Panc1 (cell line): Measurements from ENCODE around the gene UBA1. TPM values are rescaled to one million over a fixed set of nuclear protein-coding genes. Genes with fewer than 3 reads are reported as not detected.

Source experiments
- ATAC-seq: fragments of 200-7000 bp; cut with Tn5 transposase; 2 replicates; pipeline ENCODE4 v1.9.1; 2020; ENCODE audit warnings: mild to moderate bottlenecking, moderate library complexity
- BruUV-seq: library from RNA; stranded (reverse); fragments of 400-500 nt; replicated peaks from 2 replicates; lab custom pipeline; 2021; lab: Mats Ljungman, UMichigan
- CTCF ChIA-PET: fragments of 300-600 bp; sonication (Branson Sonifier 250); formaldehyde crosslinking; loops from one replicate; lab custom pipeline; 2022; ENCODE audit warnings: antibody characterized with exemption; lab: Charles Lee
- POLR2A ChIA-PET: fragments of 300-600 bp; sonication (Branson Sonifier 250); formaldehyde crosslinking; loops from one replicate; lab custom pipeline; 2022; ENCODE audit warnings: antibody characterized with exemption; lab: Charles Lee
- DNase-seq: peaks from one replicate; pipeline ENCODE4 v3.0.0-alpha.2; 2010; ENCODE audit warnings: low read depth, low spot score
- H3K27ac ChIP-seq: 2 replicates; pipeline ENCODE4 v1.5.1; 2011; ENCODE audit warnings: mild to moderate bottlenecking, low read length, inconsistent platforms
- H3K27me3 ChIP-seq: fragments of 200-500 bp; sonication (Bioruptor generic); 2 replicates; pipeline ENCODE4 v1.6.0; 2014; ENCODE audit warnings: low read length, inconsistent platforms; ENCODE audit not compliant: control insufficient read depth, insufficient read depth
- H3K36me3 ChIP-seq: fragments of 200-500 bp; sonication (Bioruptor generic); 2 replicates; pipeline ENCODE4 v1.5.1; 2014; ENCODE audit warnings: inconsistent platforms, mild to moderate bottlenecking, low read length, moderate library complexity; ENCODE audit not compliant: control insufficient read depth, insufficient read depth
- H3K4me1 ChIP-seq: 2 replicates; pipeline ENCODE4 v1.5.1; 2011; ENCODE audit warnings: inconsistent platforms, mild to moderate bottlenecking, low read length, moderate library complexity; ENCODE audit not compliant: control insufficient read depth, insufficient read depth
- H3K4me3 ChIP-seq, 2 experiments: 2 replicates each; pipeline ENCODE4 v1.5.1; 2011 to 2012; ENCODE audit warnings: low read depth in 2 of 2, low read length in 2 of 2, mild to moderate bottlenecking in 2 of 2, inconsistent platforms in 1 of 2, moderate library complexity in 1 of 2
- H3K9me3 ChIP-seq: fragments of 200-500 bp; sonication (Bioruptor generic); 2 replicates; pipeline ENCODE4 v1.5.1; 2014; ENCODE audit warnings: low read depth, mild to moderate bottlenecking, inconsistent platforms, low read length, moderate library complexity; ENCODE audit not compliant: control insufficient read depth, insufficient read depth
- POLR2AphosphoS5 ChIP-seq: IDR thresholded peaks from 2 replicates; pipeline ENCODE4 v1.6.1; 2012; ENCODE audit warnings: mild to moderate bottlenecking, low read depth, low read length, moderate library complexity
- SIN3A ChIP-seq: IDR thresholded peaks from 2 replicates; pipeline ENCODE4 v1.6.1; 2012; ENCODE audit warnings: low read depth, mild to moderate bottlenecking, low read length, moderate library complexity, borderline replicate concordance; ENCODE audit not compliant: insufficient read depth
- TCF7L2 ChIP-seq: IDR thresholded peaks from 2 replicates; pipeline ENCODE4 v1.6.1; 2011; ENCODE audit warnings: mild to moderate bottlenecking, low read depth, low read length, inconsistent platforms
- in situ Hi-C: cut with HindIII; loops from 2 replicates; pipeline ENCODE4 v1.10.0; 2016; ENCODE audit warnings: low sequenced_read_pairs, low pct_unique_long_range_greater_than_20kb
- intact Hi-C: fragments of 100-400 bp; cut with micrococcal nuclease; formaldehyde crosslinking; loops from one replicate; pipeline ENCODE4 v1.10.0; 2022; ENCODE audit not compliant: unreplicated experiment
- total RNA-seq: library from RNA; stranded (reverse); gene quantifications from one replicate; pipeline ENCODE4 v1.2.1, GENCODE V29; 2021; ENCODE audit not compliant: unreplicated experiment
- TF ChIP-seq, protein P1 (sequence below): fragments of 450-650 bp; IDR thresholded peaks from 2 replicates; pipeline ENCODE4 v1.5.1; 2017; ENCODE audit warnings: mild to moderate bottlenecking
- TF ChIP-seq, protein P2 (sequence below), 2 experiments: IDR thresholded peaks; 2 replicates each; pipeline ENCODE4 v1.6.1; 2011 to 2012; ENCODE audit warnings: low read depth in 2 of 2, control low read depth in 1 of 2, low read length in 1 of 2, mild to moderate bottlenecking in 1 of 2, moderate library complexity in 1 of 2; ENCODE audit not compliant: insufficient read depth in 1 of 2

UBA1 gene
- total RNA-seq, 1 experiment from 2014 or later = 302 TPM

DNA sequence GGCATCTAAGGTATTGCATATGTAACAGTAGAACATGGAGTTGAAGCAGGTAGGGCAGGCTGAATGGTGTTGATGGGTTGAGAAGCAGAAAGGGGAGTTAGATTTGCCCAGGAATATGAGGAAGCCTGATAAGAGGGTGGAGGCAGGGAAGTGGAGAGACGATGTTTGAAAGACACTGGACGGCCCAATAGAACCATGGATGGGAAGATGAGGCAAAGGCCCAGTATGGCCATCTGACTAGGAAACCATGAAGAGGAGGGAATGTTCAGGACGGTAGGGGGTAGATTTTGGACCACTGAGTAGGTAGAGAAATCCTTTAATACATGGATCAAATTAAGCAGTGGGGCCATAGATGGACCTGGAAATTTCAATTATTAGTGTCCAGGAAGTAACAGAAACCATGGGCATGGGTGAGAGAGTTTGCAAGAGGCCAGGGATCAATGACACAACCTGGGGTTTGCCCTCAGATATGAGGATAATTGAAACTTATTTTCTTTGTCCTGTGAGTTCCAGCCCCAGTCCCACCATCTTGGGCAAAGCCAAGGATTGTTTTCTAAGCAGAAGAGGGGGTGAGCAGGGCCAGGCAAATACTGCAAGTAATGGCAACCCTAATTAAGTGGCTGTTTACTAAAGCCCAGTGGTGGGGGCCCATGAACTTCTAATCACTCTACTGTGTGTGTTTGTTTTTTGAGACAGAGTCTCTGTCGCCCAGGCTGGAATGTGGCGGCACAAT is 36.7 kb downstream of the UBA1 start:
- BruUV-seq = no TSS peak
- Histone ChIP-seq H3K4me1 (peaks cover 10% of the 10 kb centered on the region; the same call in 1 of the 2 replicates), H3K9me3 (no peaks in the 10 kb centered on the region), H3K27ac (no peak overlapping the region), H3K4me3 (no peak overlapping the region), H3K27me3 (no peaks in the 10 kb centered on the region), H3K36me3 (peaks cover 16% of the 10 kb centered on the region)
- TF ChIP-seq TCF7L2 = no peak
- TF ChIP-seq POLR2AphosphoS5 = peak; percentile 66
- in situ Hi-C loops (no loop called here), intact Hi-C loops (no loop called here)
- CTCF ChIA-PET = no interaction called here
- POLR2A ChIA-PET = no interaction called here
- DNase-seq (no peak), ATAC-seq (no peak)

DNA sequence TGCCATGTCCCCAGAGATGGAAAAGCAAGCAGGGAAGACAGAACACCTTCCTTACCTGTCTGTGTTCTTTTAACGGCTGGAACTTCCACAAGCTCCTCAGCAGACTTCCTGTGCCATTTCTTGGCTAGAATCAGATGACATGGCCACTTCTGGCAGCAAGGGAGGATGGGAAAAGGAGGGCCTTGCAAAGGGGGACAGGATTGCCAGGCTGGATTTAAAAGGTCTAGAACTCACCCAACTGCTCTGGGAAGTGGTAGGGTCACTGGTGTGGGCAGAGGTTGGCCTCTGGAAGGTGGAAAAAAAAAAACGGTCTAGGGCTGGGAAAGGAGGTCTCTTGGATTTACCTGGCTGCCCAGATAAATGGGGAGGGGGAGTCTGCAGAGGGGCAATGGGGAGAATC is 37.5 kb downstream of the UBA1 start:
- Histone ChIP-seq H3K27me3 (no peaks in the 10 kb centered on the region), H3K27ac (0 out of 2 replicates have a peak overlapping the region, but pooled peaks have one; percentile 23), H3K4me3 (no peak overlapping the region), H3K9me3 (no peaks in the 10 kb centered on the region), H3K36me3 (peaks cover 13% of the 10 kb centered on the region), H3K4me1 (peaks cover 10% of the 10 kb centered on the region; the same call in 1 of the 2 replicates)
- ChIA-PET POLR2A (no interaction called here), CTCF (no interaction called here)
- no peak for DNase-seq
- TF ChIP-seq TCF7L2 (no peak), POLR2AphosphoS5 (no peak), SIN3A (no peak)
- TF ChIP-seq, protein P1, sequence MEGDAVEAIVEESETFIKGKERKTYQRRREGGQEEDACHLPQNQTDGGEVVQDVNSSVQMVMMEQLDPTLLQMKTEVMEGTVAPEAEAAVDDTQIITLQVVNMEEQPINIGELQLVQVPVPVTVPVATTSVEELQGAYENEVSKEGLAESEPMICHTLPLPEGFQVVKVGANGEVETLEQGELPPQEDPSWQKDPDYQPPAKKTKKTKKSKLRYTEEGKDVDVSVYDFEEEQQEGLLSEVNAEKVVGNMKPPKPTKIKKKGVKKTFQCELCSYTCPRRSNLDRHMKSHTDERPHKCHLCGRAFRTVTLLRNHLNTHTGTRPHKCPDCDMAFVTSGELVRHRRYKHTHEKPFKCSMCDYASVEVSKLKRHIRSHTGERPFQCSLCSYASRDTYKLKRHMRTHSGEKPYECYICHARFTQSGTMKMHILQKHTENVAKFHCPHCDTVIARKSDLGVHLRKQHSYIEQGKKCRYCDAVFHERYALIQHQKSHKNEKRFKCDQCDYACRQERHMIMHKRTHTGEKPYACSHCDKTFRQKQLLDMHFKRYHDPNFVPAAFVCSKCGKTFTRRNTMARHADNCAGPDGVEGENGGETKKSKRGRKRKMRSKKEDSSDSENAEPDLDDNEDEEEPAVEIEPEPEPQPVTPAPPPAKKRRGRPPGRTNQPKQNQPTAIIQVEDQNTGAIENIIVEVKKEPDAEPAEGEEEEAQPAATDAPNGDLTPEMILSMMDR = no peak
- TF ChIP-seq, protein P2, sequence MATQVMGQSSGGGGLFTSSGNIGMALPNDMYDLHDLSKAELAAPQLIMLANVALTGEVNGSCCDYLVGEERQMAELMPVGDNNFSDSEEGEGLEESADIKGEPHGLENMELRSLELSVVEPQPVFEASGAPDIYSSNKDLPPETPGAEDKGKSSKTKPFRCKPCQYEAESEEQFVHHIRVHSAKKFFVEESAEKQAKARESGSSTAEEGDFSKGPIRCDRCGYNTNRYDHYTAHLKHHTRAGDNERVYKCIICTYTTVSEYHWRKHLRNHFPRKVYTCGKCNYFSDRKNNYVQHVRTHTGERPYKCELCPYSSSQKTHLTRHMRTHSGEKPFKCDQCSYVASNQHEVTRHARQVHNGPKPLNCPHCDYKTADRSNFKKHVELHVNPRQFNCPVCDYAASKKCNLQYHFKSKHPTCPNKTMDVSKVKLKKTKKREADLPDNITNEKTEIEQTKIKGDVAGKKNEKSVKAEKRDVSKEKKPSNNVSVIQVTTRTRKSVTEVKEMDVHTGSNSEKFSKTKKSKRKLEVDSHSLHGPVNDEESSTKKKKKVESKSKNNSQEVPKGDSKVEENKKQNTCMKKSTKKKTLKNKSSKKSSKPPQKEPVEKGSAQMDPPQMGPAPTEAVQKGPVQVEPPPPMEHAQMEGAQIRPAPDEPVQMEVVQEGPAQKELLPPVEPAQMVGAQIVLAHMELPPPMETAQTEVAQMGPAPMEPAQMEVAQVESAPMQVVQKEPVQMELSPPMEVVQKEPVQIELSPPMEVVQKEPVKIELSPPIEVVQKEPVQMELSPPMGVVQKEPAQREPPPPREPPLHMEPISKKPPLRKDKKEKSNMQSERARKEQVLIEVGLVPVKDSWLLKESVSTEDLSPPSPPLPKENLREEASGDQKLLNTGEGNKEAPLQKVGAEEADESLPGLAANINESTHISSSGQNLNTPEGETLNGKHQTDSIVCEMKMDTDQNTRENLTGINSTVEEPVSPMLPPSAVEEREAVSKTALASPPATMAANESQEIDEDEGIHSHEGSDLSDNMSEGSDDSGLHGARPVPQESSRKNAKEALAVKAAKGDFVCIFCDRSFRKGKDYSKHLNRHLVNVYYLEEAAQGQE (IDR thresholded peaks at IDR 0.05; ENCODE audit: insufficient read depth in 1 of 2, low read depth in 2 of 2, low read length in 1 of 2) = no peak
- no TSS peak for BruUV-seq
- intact Hi-C loops (no loop called here), in situ Hi-C loops (no loop called here)
- ATAC-seq = no peak
